Bone marrow (tissue), 2 donors: ENCODE data around the gene IQCF6.
"Not testable (repeated sequence)": the region's sequence is repeated elsewhere in the genome, so short reads cannot be mapped to it uniquely, and the experiment has no call there.

Source experiments
- DNase-seq, 2 donors: peaks; one replicate each; lab custom pipeline; 2025; lab: John Stamatoyannopoulos, UW

IQCF6 gene

DNA sequence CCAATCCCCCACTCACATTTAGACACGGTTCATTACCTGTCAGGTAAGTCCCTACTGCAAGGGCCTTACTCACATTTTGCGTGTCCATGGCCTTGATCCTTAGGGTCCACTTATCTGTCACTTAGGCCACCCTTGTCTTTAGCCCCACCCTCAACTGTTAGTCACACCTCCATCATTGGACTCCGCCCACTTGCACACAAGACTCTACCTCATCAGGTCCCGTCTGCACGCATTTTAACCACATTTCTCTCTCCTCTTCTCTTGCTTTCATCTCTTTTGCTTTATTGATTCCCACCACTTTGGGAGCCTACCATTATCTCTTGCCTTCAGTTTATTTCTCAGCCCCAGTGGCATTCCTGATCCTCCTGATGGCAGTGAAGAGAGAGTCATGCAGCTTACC lies at the start of gene IQCF6:
TSS of gene IQCF6 (minus strand) at position 101 of the 400 bp plus-strand sequence. CDS start at position 88, 13 bp downstream.
- DNase-seq, result no peak

DNA sequence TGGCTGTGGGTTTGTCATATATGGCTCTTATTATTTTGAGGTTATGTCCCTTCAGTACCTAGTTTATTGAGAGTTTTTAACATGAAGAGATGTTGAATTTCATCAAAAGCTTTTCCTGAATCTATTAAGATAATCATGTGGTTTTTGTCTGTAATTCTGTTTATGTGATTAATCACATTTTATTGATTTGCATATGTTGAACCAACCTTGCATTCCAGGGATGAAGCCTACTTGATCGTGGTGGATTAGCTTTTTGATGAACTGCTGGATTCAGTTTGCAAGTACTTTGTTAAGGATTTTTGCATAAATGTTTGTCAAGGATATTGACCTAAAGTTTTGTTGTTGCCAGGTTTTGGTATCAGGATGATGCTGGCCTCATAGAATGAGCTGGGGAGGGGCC lies 49.3 kb upstream of the IQCF6 start:
- no peak for DNase-seq

DNA sequence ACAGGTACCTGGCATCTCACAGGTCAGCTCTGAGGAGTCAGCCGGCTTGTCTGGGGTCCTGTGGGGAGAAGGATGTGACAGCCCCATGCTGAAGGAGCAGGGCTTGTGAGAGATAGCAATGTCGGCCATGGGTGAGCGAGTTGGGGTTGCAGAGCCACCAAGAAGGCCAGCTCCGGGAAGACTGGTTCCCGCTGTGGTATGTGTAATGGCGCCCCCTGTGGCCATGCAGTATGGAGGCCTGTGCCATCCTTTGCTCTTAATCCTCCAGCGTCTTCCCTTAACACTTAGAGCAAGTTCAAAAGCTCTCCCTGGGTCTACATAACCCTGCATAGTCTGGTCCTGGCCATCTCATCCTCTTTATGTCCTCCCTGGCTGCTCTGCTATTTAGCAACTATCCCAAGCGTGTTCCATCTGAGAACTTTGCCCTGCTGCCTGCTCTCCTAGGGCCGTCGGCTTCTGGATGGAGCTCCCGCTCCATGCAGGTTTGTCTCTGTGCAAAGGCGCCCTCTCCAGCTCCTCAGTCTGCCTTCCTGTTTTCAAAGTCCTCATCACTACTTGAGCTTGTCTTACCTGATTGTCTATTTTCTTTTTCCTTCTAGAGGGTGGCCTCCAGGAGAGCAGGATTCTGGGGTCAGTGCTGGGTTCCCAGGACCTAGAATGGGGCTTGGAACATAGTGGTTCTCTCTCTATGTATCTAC lies 40.8 kb upstream of the IQCF6 start:
- DNase-seq, result no peak

DNA sequence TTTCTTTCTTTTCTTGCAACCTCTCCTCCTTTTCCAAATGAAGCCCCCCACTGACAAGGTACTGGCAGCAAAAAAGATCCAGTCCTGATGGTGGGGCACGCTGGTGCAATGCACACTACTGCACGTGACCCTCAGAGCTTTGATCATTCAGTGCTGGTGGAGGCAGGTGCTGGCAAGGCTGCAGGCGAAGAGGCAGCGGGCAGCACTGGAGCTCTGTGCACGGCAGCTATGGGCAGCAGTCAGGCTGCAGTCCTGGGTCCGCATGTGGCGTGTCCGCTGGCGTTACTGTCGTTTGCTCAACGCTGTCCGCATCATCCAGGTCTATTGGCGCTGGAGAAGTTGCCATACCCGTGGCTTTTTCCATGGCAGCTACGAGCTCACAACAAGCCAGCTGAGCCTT lies 40.1 kb upstream of the IQCF6 start:
- no peak for DNase-seq

DNA sequence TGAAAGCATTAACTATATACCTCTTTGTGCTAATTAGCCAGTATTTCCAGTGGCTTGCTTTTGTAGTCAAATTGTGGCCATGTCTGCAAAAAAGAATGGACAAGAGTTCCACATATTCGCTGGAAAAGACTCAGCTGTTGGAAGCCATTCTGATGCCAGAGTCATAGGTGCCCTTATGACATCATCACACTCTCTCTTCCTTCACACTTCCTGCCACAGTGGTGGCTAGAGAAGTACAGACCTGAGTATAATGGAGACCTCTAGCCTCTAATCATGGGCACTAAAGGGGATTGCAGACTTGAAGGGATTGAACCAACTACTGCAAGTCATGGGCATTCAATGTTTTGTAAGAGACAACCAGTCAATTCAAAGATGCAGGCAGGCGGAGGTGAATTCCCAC lies 38.3 kb upstream of the IQCF6 start:
- no peak for DNase-seq

DNA sequence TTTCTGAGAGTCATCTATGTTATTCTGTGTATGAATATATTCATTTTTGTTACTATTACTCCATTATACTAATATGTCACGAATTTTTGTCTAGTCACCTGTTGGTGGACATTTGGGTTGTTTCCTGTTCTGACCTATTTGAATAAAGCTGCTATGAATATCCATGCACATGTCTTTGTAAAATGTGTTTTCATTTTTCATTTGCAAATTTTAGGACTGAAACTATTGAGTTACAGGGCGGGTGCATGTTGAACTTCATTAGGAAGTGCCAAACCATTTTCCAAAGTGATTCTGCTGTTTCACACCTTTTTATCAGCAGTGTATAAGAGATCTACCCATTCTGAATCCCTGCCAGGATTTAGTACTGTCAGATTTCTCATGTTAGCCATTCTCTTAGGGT lies 37.7 kb upstream of the IQCF6 start:
- no peak for DNase-seq

DNA sequence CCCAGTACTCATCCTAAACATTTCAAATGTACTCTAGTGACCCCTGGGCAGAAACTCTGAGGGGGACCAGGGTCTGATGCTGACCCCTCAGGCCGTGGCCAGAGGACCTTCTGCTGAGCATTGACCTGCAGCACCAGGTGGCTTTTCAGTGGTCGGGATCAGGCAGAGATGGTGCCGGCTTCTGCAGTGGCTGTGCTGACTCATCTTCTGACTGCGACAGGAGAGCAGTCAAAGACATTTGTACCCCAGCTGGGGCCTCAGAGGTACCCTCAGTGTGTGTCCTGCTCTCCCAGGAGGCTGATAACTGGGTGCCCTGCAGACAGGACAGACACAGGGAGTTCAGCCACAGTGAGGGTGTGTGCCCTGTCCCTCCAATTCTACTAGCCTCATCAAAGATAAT lies 36.6 kb upstream of the IQCF6 start:
- DNase-seq, result no peak

DNA sequence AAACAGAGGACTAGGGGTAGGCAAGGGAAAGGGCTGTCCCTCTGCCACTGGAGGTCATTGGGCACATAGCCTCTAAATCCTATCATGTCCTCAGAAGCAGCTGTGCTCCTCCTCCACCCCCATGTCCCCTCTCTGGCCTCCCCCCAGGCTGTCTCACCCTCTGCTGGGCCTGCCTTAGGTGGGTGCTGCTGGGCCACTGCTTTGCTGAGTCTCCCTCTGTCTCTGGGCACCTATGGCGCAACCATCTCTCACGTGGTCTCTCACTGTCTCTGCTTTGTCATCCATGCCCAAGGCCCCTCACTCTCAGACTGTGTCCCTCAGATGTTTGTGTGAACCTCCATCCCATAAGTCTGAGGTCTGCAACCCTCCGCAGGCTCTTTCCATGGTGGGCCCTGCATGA lies 35.0 kb upstream of the IQCF6 start:
- no peak for DNase-seq

DNA sequence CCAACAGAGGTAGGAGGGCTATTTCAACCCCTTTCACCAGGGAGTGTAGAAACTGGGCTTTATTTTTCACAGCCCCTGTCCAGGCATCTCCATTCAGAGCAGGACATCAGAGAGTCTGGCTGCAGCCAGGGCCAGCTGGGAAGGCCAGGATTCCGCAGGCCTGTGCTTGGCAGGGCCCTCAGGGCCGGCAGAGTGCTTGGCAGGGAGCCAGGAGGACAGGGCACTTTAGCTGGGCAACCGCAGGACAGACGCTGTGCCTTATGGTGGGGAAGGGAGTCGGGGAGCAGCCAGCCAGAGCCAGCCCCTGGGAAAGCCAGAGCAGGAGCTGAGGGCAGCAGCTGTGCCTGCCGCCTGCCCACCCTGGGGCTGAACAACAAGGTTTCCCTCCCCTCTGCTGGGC lies 34.5 kb upstream of the IQCF6 start:
- no peak for DNase-seq

DNA sequence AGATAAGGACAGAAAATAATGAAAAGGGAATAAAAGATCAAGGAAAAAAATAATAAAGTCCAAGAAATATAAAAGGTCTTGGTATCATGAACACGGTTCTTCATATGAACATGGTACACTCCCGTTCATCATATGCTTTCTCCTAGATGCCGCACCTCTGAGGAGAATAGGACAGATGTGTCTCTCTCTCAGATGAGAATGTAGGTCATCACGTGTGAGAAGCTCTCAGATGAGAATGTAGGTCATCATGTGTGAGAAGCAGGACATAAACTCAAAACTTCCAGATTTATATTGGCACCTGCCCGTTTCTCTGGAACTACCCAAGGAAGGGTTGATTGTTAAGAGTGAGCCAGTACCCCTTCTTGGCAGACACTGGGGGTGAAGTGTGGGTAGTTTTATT lies 29.9 kb upstream of the IQCF6 start:
- no peak for DNase-seq

DNA sequence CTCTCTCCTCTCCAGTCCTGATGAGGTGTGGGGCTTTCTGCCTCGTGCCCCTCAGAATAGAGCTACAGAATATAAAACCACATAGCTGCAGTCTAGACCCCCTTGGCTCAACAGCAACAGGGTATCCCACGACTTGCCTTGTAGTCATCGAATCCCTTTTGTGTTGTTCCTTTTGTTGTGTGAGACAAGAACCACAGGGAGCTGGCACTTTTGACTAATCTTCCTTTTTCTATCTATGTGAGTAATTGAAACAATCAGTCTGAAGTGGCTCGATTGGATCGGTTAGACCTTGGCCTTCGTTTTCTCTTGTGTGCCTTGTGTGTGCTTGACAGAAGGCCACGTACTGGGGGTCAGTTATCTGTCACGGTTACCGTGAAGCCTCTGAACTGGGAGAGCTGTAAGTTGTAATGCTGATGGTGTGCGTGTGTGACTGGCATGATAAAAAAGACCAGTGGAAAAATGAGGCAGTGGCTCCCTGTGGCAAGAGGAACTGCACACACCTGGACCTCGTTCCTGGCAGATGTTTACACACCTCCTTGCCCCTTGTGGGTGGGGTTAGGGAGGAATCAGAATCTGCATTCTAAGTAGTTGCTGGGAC lies 23.2 kb upstream of the IQCF6 start:
- DNase-seq, result no peak

DNA sequence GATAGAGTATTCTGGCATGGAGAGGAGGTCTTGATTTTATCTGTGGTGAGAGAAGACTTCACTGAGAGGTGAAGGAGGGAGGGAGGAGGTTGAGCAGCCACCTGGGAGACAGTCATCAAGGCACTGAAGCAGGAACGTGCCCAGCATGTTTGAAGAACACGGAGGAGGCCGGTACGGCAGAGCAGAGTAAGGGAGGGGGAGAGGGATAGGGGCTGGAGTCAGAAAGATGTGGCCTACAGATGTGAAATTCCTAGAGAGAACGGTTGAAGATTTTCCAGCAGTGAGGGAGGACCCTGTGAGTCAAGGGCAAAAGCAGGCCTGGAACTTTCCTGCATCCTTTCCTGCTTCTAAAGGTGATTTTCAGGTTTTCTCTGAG lies 21.7 kb upstream of the IQCF6 start:
- no peak for DNase-seq

DNA sequence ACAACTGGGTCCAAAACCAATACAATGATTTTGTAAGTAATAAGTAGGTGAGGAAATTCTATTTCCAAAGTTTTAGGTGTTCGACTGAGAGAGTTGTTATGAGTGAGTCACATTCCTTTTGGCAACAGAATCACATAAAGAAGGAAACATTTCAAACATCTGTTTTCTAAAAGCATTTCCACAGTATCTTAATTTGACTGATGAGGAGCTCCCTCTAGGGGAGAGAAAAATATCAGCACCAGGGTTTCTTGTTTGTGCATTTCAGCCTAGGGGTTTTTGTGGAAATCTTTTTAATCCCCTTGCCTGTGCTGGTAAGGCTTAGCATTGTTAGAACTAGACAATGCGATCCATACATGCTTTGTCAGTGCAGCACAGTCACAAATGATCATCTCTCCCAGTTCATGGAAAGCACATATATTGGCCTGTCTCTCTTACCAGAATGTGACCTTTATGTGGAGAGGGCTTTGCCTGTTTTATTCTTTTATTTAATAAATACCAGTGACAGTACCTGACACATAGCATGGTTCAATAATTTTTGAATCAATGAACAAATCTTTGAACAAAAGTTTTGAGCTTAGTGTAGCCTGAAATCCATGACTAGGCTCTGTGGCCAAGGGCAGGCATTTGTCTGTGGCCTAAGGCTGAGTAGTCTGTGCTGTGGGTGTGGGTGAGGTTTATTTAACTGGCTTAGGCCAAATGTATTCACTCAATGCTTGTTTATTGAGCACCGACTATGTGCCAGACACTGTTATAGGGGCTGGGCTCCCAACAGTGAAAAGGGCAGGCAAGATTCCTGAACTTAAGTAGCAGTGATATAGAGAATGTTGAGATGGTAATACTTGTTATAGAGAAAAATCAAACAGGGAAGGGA lies 21.1 kb upstream of the IQCF6 start:
- DNase-seq, result peak in 1 of 2 donors; percentile 63

DNA sequence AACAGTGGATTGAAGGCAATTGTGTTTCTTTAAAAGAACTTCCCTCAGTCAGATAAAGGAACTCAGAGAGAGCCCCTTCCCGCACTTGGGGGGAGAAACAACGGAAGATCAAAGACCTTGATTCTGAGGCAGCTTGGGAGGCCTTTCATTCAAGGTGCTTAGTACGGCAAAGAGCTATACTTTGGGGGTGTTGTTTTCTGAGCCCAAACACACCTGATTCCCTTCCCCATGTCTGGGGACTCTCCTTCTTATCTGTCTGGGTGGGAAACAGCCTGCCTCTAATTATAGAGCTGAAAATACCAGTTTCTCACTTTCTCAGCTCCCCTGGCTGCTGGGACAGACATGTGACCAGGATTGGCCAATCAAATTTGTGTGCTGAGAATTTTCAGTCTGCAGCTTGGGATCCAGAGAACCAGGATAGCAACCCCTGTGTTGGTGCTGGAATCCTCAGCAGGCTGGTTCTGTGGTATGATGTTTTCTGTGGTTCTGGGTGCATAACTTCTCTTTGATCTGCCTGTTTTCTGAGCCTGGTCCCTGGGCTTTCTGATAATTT lies 19.4 kb upstream of the IQCF6 start:
- peak in 1 of 2 donors; percentile 2 for DNase-seq

DNA sequence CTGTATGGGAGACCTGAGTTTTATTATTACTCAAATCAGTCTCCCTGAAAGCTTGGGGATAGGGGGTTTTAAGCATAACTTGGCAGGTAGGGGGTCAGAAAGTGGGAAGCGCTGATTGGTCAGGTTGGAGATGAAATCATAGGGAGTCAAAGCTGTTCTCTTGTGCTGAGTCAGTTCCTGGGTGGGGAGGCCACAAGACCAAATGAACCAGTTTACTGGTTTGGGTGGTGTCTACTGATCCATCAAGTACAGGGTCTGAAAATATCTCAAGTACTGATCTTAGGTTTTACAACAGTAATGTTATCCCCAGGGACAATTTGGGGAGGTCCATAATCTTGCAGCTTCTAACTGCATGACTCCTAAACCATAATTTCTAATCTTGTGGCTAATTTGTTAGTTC lies 17.8 kb upstream of the IQCF6 start:
- no peak for DNase-seq

DNA sequence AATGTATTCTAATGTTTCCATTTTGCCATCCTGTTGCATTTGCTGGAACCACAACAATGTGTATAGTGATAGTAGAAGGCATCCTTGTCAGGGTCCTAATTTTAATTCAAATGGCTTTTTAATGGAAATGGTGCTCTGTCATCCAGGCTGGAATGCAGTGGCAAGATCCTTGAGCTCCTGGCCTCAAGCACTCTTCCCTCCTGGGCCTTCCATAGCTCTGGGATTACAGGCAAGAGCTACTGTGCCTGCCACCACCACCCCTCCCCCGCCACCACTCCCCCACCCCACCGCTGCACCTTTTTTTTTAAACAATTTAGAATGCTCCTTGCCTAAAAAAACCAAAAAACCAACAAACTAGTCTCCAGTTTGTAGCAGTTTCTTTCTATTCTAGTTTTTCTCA lies 15.2 kb upstream of the IQCF6 start:
- no peak for DNase-seq

DNA sequence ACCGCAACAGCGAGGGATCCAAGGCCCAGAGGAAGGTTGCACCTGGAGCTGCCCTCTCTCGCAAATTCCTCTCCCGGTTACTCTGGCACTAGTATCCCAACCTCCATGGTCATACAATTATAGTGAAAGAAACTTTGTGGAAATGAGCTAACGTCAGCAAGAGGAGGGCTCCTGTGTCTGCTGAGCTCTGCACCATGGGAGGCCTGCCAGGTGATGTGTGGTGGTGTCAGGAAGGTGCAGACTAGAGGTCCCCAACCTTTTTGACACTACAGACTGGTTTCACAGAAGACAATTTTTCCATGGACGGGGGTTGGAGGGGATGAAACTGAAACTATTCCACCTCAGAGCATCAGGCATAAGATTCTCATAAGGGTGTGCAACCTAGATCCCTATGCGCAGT lies 13.2 kb upstream of the IQCF6 start:
- DNase-seq, result no peak

DNA sequence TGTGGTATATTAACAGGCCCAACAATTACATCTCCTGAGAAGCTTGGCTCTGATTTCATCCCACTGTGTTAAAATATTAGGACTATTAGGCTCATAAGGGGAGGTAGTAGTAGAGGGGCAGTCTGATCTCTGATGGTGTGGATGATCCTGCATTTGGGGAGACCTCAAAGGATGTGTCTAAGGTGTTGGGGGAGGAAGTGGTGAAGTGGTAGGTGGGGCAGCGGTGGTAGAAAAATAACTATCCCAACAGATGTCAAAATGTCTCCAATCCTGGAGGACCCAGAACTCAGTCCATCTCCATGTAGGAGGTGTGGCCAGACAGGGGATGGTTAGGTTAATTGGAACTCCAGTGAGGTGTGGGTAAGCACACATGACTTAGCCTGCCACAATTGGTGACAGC lies 10.4 kb upstream of the IQCF6 start:
- no peak for DNase-seq

DNA sequence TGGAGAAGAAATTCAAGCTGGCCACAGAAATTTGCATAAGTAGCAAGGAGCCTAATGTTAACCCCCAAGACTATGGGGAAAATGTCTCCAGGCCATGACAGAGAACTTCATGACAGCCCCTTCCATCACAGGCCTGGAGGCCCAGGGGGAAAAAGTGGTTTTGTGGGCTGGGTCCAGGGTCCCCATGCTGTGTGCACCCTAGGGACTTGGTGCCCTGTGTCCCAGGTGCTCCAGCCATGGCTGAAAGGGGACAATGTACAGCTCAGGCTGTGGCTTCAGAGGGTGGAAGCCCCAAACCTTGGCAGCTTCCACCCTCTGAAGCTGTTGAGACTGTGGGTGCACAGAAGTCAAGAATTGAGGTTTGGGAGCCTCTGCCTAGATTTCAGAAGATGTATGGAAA lies 8.5 kb upstream of the IQCF6 start:
- not testable (repeated sequence) for DNase-seq

DNA sequence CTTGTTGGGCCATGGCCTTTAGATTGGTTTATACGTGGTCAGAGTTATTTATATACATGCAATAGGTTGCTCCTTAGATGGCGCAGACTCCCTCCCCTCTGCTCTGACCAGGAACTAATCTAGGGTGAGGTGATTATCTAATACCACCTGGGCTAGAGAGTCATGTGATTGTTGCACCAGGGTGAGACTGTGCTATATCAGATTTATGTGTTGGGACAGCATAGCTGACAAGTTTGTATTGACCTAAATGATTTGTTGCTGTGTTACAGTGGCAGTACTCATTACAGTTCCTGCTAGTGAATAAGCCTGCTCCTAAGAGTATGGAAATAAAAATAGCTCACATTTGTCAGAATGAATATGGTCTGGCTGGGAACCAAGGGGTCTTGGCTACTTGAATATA lies 7.2 kb upstream of the IQCF6 start:
- DNase-seq, result no peak

DNA sequence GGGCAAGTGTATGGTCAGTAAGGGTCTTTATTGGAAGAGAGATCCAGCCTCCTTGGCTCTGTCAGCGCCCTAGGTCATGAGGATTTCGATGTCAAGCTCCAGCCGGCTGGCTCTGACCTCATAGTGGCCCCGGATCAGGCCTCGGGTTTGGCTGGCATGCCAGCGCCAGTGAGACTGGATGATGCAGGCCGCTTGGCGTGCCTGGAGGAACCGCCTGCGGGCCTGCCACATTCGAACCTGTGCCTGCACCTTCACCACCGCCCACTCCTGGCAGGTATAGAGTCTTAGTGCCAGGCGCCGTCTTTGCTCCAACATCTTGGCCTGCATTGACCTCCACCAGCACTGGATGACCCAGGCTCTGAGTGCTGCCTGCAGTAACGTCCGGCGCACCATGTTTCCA lies 483 bp downstream of the IQCF6 start:
- no peak for DNase-seq

DNA sequence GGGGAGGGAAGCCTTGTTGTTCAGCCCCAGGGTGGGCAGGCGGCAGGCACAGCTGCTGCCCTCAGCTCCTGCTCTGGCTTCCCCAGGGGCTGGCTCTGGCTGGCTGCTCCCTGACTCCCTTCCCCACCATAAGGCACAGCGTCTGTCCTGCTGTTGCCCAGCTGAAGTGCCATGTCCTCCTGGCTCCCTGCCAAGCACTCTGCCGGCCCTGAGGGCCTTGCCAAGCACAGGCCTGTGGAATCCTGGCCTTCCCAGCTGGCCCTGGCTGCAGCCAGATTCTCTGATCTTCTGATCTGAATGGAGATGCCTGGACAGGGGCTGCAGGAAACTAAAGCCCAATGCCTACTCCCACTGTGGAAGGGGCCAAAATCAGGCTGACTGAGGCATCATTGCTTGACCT lies 1.1 kb downstream of the IQCF6 start:
- no peak for DNase-seq

DNA sequence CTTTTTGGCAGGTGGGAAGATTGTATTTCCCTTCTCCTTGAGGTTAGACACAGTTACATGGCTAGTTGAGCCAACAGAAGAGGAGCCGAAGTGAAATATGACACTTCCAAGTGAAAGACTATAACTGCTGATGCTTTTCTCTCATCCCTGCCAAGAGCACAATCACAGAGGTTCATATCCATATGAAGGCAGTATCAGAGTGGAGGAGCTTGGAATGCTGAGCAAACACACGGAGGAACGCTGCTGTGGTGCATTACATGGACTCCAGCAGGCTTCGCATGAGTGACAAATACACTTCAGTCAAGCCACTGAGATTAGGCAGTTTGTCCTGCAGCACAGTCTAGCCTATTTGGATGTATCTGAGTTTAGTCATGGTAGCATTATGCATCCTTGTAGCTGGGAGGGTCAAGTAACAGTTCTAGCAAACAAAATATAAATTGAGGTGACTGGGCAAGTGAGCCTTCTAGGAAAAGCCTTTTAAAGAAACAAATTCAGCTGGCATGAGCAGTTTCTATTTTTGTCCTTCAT lies 5.4 kb downstream of the IQCF6 start:
- no peak for DNase-seq
